ENCODE results near the gene TMEM202. TPM values are rescaled to one million over a fixed set of nuclear protein-coding genes. Genes with fewer than 3 reads are reported as not detected.

TMEM202 gene
- total RNA-seq, 1 donor from 2014 or later: not detected

DNA sequence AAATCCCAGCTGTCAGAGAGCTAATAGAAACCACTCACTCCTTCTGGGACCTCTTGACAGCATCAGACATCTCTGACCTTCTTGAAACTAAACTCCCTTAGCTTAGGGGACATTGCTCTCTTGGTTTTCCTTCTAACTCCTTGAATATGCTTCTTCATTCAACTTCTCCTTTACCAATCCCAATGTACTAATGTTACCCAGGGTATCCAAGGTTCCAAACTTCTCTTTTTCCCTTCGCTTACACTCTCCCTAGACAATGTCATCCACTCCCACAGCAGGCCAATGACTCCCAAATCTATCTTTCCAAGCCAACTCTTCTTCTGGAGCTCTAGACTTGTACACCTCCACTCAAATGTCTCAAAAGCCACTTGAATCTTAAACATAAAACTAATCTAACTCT, 36.9 kb upstream of the TMEM202 start:
- no peak overlapping the region for H3K4me3 Mint-ChIP-seq
- no peaks in the 10 kb centered on the region for H3K36me3 Mint-ChIP-seq
- TF ChIP-seq, protein P1, sequence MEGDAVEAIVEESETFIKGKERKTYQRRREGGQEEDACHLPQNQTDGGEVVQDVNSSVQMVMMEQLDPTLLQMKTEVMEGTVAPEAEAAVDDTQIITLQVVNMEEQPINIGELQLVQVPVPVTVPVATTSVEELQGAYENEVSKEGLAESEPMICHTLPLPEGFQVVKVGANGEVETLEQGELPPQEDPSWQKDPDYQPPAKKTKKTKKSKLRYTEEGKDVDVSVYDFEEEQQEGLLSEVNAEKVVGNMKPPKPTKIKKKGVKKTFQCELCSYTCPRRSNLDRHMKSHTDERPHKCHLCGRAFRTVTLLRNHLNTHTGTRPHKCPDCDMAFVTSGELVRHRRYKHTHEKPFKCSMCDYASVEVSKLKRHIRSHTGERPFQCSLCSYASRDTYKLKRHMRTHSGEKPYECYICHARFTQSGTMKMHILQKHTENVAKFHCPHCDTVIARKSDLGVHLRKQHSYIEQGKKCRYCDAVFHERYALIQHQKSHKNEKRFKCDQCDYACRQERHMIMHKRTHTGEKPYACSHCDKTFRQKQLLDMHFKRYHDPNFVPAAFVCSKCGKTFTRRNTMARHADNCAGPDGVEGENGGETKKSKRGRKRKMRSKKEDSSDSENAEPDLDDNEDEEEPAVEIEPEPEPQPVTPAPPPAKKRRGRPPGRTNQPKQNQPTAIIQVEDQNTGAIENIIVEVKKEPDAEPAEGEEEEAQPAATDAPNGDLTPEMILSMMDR (IDR thresholded peaks at IDR 0.05; ENCODE audit: unreplicated experiment): no peak
- no peaks in the 10 kb centered on the region for H3K4me1 Mint-ChIP-seq
- H3K27ac Mint-ChIP-seq: no peak overlapping the region
- H3K9me3 Mint-ChIP-seq: no peaks in the 10 kb centered on the region
- no peaks in the 10 kb centered on the region for H3K27me3 Mint-ChIP-seq (ENCODE audit: low read depth)
- no peak for DNase-seq (ENCODE audit: low spot score in 2 of 2, unreplicated experiment in 2 of 2)

GRCh38 chr15:72365844-72366243, 32.3 kb upstream of the TMEM202 start:
- H3K36me3 Mint-ChIP-seq: peaks cover 13% of the 10 kb centered on the region
- no peaks in the 10 kb centered on the region for H3K27me3 Mint-ChIP-seq (ENCODE audit: low read depth)
- no peaks in the 10 kb centered on the region for H3K4me1 Mint-ChIP-seq
- DNase-seq (ENCODE audit: low spot score in 2 of 2, unreplicated experiment in 2 of 2): no peak
- TF ChIP-seq, protein P1 (IDR thresholded peaks at IDR 0.05; ENCODE audit: unreplicated experiment): no peak
- no peak overlapping the region for H3K27ac Mint-ChIP-seq
- H3K4me3 Mint-ChIP-seq: no peak overlapping the region
- peaks cover 3% of the 10 kb centered on the region for H3K9me3 Mint-ChIP-seq

GRCh38 chr15:72368325-72368724, 29.8 kb upstream of the TMEM202 start:
- Mint-ChIP-seq H3K4me3 (no peak overlapping the region), H3K27ac (no peak overlapping the region), H3K27me3 (ENCODE audit: low read depth) (no peaks in the 10 kb centered on the region), H3K9me3 (peaks cover 3% of the 10 kb centered on the region), H3K36me3 (peaks cover 13% of the 10 kb centered on the region), H3K4me1 (peaks cover 2% of the 10 kb centered on the region)
- DNase-seq (ENCODE audit: low spot score in 2 of 2, unreplicated experiment in 2 of 2): no peak
- TF ChIP-seq, protein P1 (IDR thresholded peaks at IDR 0.05; ENCODE audit: unreplicated experiment): no peak

DNA sequence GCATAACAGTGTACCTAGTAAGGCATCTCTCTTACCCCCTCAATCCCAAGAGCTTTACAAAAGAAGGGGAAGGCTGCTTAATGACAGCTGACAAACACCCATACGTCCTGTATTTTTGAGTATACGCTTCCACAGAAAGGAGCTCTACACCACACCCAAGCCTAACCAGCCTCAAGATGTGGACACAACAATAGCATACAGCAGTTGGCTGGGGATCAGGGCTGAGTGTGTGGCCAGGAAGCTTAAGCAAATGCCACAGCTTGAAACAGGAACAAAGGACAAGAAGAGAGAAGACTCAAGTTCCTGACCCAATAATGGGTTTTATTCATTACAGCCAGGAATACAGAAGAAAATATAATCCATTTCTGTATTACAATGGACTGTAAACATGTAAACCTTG, 29.2 kb upstream of the TMEM202 start:
- no peak overlapping the region for H3K27ac Mint-ChIP-seq
- peaks cover 4% of the 10 kb centered on the region for H3K4me1 Mint-ChIP-seq
- H3K36me3 Mint-ChIP-seq: peaks cover 13% of the 10 kb centered on the region
- no peak overlapping the region for H3K4me3 Mint-ChIP-seq
- TF ChIP-seq, protein P1 (IDR thresholded peaks at IDR 0.05; ENCODE audit: unreplicated experiment): no peak
- H3K9me3 Mint-ChIP-seq: peaks cover 3% of the 10 kb centered on the region
- no peaks in the 10 kb centered on the region for H3K27me3 Mint-ChIP-seq (ENCODE audit: low read depth)
- no peak for DNase-seq (ENCODE audit: low spot score in 2 of 2, unreplicated experiment in 2 of 2)

DNA sequence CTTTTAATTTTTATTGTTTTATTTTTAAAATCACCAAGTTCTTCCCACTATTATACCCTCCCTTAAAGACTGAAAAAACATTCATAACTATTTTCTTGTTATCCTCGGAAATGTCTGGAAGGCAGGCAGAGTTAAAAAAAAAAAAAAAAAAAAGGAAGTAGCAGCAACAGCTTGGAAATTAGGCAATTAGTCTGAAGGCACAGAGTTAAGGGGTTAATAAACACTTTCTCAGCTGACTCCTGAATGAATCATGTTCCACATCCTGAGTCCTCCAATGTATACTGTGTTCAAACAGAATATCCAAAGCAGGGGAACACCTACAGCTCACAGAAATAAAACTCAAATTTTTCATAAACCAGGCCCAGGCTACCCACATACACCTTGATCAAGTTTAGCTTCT, 28.1 kb upstream of the TMEM202 start:
- Mint-ChIP-seq H3K27me3 (ENCODE audit: low read depth) (no peaks in the 10 kb centered on the region), H3K9me3 (peaks cover 3% of the 10 kb centered on the region), H3K36me3 (peaks cover 13% of the 10 kb centered on the region), H3K4me1 (peaks cover 15% of the 10 kb centered on the region), H3K4me3 (no peak overlapping the region), H3K27ac (no peak overlapping the region)
- TF ChIP-seq, protein P1 (IDR thresholded peaks at IDR 0.05; ENCODE audit: unreplicated experiment): no peak
- no peak for DNase-seq (ENCODE audit: low spot score in 2 of 2, unreplicated experiment in 2 of 2)

- Mint-ChIP-seq H3K4me3 (no peak overlapping the region), H3K36me3 (peaks cover 6% of the 10 kb centered on the region), H3K27me3 (ENCODE audit: low read depth) (no peaks in the 10 kb centered on the region), H3K4me1 (peaks cover 33% of the 10 kb centered on the region), H3K27ac (no peak overlapping the region), H3K9me3 (no peaks in the 10 kb centered on the region)
- TF ChIP-seq, protein P1 (IDR thresholded peaks at IDR 0.05; ENCODE audit: unreplicated experiment): no peak
- no peak for DNase-seq (ENCODE audit: low spot score in 2 of 2, unreplicated experiment in 2 of 2)
Observed at GRCh38 chr15:72372361-72372760, 25.7 kb upstream of the TMEM202 start.
